Stimulated activated CD8-positive, alpha-beta memory T cell treated with anti-CD3 and anti-CD28 coated beads, Interleukin-12 subunit alpha, Interleukin-12 subunit beta, amount 100 ng/mL, for 24 hours (primary cell): Measurements from ENCODE around the gene RINL.
"Not testable (repeated sequence)": the region's sequence is repeated elsewhere in the genome, so short reads cannot be mapped to it uniquely, and the experiment has no call there.

Experiments used
- DNase-seq: peaks from one replicate; pipeline ENCODE4 v3.0.0-alpha.2; 2020; ENCODE audit errors: extremely low read depth

Gene RINL

GRCh38 chr19:38875656-38876395 lies 2.2 kb downstream of the RINL start:
- DNase-seq: no peak

GRCh38 chr19:38873400-38873799 lies 4.7 kb downstream of the RINL start:
- not testable (repeated sequence) for DNase-seq

GRCh38 chr19:38870612-38871011 lies 7.5 kb downstream of the RINL start:
- no peak for DNase-seq

- peak; percentile 74 for DNase-seq
These were observed 8.1 kb downstream of the RINL start for GRCh38 chr19:38869836-38870607.

- DNase-seq: no peak
These were observed 8.8 kb downstream of the RINL start for GRCh38 chr19:38869160-38869835.

- no peak for DNase-seq
These were observed 9.5 kb downstream of the RINL start for GRCh38 chr19:38868551-38868950.

GRCh38 chr19:38867171-38867780 lies 10.8 kb downstream of the RINL start:
- DNase-seq: no peak

- DNase-seq: no peak
These were observed 15.6 kb downstream of the RINL start for GRCh38 chr19:38862321-38863059.

- DNase-seq: no peak
These were observed 16.7 kb downstream of the RINL start for GRCh38 chr19:38861368-38861767.

- DNase-seq: not testable (repeated sequence)
These were observed 18.4 kb downstream of the RINL start for GRCh38 chr19:38859631-38860204.

- DNase-seq: no peak
These were observed 21.3 kb downstream of the RINL start for GRCh38 chr19:38856813-38857212.

- DNase-seq: not testable (repeated sequence)
These were observed 22.3 kb downstream of the RINL start for GRCh38 chr19:38855751-38856150.

- not testable (repeated sequence) for DNase-seq
These were observed 23.1 kb downstream of the RINL start for GRCh38 chr19:38854961-38855360.

- no peak for DNase-seq
These were observed 24.9 kb downstream of the RINL start for GRCh38 chr19:38853214-38853613.

- DNase-seq: no peak
These were observed 25.6 kb downstream of the RINL start for GRCh38 chr19:38852231-38853044.

GRCh38 chr19:38851622-38852230 lies 26.3 kb downstream of the RINL start:
- peak; percentile 84 for DNase-seq

- no peak for DNase-seq
These were observed 27.0 kb downstream of the RINL start for GRCh38 chr19:38850976-38851621.

- DNase-seq: peak; percentile 95
These were observed 27.6 kb downstream of the RINL start for GRCh38 chr19:38850436-38850975.

- DNase-seq: peak; percentile 97
These were observed 28.1 kb downstream of the RINL start, which contains the start of gene HNRNPL for GRCh38 chr19:38849860-38850435. Gene HNRNPL, minus strand, starts transcription at chr19:38849986. Its CDS starts 20 bp downstream, at chr19:38849966.
